Measurements from ENCODE around the gene COG7. TPM values are rescaled to one million over a fixed set of nuclear protein-coding genes. Genes with fewer than 3 reads are reported as not detected.
"Not testable (repeated sequence)": the region's sequence is repeated elsewhere in the genome, so short reads cannot be mapped to it uniquely, and the experiment has no call there.

COG7 gene
- total RNA-seq, 1 experiment from 2014 or later = 12.5 TPM

DNA sequence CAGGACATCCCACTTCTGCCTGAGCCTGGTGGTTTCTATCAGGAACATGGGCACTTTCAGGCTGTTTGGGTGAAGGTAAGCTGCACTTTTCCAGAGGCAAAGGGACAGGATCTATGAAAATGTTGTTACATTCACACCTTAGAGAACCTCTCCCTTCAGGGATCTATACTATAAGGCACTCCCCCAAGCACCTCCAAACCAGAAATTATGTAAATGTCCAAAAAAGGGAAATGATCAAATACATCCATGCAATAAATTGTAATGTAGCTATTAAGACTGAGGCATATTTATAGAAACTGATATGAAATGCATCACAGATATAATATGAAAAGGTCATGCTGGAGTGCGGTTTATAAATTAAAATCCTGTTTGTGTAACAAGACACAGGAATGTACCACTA lies 23.3 kb upstream of the COG7 start:
- DNase-seq (ENCODE audit: low read depth) = no peak

DNA sequence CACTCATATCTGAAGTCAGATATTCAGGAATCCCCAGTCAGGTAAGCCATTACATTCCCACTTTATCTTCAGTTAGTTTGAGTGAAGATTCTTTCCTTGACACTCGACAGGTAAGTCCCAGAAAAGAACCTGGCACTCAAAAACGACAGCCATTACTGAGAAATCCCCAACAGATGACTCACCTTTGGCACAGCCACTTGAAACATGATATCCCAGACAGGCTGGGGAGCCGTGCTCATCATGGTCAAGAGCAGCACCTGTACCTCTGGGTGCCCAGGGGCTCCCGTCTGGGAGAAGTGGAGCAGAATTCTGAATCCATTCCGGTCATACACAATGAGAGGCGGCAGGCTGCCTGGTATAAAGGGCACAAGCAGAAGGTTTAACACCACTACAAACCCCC lies 16.8 kb upstream of the COG7 start:
- DNase-seq (ENCODE audit: low read depth) = no peak

DNA sequence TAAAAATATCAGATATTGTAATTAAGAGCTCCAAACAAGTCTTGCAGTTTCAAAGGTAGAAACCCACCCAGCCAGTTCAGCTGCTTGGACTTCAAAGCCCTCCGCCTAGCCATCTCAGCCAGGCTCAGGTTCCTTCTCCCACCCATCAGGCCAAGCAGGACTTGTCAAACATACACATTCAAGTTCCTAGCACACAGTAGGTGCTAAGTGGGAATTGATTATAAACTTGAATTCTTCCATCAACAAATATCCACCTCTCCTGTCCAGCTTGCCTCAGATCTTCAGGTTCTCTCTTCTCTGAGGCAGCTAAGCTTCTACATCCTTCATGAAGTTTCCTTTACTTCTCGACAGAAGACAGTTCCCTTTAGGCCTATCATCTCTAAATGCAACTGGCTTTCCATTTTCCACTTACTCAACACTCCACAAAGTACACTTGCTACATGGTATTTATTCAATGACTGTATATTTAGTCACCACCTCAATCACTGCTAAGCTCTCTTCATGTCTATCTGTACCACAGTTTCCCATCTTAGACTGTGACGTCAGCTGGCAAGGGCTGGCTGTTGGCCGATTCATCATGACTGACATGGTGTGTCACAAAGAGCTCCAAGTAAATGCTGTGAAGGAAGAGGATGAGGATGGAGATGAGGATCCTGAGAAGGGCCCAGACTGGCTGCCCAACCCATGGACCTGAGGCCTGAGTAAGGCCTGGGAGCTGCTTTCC lies 13.3 kb upstream of the COG7 start:
- peak; percentile 96 for DNase-seq (ENCODE audit: low read depth)

DNA sequence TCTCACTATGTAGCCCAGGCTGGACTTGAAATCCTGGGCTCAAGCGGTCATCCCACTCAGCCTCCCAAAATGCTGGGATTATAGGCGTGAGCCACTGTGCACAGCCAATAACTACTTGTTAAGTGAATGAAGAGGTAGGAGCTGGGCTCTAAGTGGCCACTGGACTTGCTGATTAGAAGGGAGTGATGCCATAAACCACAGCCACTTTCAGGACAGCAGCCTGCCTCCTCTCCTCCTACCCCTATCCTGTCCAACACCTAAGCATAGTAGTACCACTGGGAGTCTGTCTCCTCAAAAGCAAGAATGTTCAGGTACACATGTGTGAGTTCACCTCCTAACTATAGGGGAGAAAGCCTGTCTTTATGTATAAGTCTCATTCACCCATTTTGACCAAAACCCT lies 12.2 kb upstream of the COG7 start:
- DNase-seq (ENCODE audit: low read depth) = no peak

DNA sequence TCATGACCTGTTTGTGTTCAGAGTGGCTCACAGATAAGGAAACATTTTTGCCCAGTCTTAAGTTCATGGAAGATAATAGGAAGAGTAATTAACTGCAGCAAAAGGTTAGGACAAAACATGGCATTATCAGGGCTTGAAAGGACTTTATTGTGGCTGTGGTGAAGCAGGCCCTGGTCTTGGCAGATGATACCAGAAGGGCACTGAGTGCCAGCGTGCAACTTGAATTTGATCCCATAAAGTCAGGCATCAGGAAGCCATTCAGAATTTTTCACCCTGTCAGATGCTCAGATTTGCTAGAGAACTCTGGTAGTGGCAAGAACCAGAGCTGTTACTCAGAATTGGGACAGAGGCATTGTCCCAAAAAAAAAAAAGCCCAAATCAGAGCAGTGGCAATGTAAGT lies 11.2 kb upstream of the COG7 start:
- no peak for DNase-seq (ENCODE audit: low read depth)

DNA sequence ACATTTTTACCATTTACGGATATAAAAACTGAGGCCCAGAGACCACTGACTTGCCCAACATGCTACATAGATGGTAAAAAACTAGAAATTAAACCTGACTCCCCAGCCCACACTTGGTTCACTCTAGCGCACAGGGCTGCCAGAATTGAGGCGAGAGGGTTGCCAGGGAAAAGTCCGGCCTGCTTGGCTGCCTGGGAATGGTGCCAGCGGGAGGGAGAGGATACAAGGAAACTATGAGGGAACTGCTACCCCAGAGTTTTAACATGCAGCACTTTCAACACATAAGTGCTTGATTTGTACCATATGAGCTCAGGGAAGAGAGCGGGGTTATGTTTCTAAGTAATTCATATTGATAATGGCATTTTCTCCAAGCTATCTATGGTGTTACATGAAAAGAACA lies 10.0 kb upstream of the COG7 start:
- not testable (repeated sequence) for DNase-seq (ENCODE audit: low read depth)

DNA sequence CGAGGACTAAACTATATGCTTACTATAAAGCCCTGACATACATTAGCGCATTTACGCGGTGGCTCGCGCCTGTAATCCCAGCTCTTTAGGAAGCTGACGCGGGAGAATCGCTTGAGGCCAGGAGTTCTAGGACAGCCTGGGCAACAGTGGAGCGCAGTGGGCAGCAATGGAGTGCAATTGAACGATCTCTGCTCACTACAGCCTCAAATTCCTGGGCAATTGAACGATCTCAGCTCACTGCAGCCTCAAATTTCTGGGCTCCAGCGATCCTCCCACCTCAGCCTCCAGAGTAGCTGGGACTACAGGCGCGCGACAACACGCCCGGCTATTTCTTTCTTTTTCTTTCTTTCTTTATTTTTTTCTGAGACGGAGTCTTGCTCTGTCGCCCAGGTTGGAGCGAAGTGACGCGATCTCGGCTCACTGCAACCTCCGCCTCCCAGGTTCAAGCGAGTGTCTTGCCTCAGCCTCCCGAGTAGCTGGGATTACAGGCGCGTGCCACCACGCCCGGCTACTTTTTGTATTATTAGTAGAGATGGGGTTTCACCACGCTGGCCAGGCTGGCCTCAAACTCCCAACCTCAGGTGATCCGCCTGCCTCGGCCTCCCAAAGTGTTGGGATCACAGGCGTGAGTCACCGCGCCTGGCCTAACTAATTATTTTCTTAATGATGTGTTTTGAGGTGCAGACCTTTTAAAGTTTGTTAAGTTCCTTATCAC lies 506 bp upstream of the COG7 start:
- DNase-seq (ENCODE audit: low read depth) = no peak

DNA sequence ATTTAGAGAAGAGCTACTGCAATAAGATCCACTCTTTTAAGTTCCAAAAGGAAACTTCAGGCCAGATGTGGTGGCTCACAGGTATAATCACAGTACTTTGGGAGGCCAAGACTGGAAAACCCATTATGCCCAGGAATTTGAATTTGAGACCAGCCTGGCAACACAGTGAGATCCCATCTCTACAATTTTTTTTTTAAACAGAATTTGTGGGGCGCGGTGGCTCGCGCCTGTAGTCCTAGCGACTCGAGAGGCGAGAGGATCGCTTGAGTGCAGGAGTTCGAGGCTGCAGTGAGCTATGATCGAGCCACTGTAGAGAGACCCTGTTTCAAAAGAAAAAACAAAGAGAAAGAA lies 793 bp downstream of the COG7 start:
- DNase-seq (ENCODE audit: low read depth) = peak; percentile 6

DNA sequence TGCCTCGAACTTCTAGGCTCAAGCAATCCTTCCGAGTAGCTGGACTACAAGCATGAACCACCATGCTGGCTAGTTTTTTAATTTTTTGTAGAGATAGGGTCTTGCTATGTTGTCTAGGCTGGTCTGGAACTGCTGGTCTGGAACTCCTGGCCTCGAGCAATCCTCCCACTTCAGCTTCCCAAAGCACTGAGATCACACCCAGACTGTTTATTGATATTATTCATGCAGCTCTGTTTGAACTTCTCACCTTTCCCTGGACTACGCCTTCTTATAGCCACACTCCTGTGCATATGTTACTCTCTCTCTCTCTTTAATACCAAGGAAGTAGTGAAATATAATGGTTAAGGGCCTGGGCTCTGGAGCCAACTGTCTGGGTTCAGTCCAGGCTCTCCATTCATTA lies 4.6 kb downstream of the COG7 start:
- no peak for DNase-seq (ENCODE audit: low read depth)

DNA sequence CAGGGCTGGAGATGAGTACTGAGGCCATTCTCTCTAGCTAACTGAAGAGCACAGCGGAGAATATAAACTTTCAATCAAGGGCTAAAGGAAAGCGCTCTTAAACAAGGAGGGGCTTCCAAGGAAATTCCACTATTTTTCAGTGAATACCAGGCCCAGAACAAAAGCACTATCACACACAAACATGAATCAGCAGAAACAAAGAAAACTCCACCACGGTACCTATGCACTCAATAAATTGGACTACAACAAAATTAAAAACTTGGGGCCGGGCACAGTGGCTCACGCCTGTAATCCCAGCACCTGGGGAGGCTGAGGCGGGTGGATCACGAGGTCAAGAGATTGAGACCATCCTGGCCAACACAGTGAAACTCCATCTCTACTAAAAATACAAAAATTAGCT lies 15.4 kb downstream of the COG7 start:
- DNase-seq (ENCODE audit: low read depth) = not testable (repeated sequence)

DNA sequence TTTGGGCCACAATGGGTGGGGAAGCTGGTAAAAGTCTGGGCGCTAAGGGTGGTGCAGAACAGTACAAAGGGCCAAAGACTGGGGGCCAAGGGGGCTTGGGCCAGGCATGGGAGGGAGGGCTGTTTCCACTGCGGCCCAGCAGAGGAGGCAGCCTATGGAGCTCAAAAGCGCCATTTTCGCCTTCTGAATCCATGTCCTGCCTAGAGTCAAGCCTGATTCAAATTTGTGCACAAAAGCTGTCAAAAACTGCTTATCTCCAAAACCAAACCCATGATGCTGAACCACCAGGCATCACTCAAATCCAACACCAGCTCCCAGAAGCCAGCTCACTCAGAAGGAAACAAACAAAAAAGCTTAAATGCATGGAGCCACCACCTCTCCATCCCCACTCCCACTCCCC lies 16.0 kb downstream of the COG7 start:
- no peak for DNase-seq (ENCODE audit: low read depth)

DNA sequence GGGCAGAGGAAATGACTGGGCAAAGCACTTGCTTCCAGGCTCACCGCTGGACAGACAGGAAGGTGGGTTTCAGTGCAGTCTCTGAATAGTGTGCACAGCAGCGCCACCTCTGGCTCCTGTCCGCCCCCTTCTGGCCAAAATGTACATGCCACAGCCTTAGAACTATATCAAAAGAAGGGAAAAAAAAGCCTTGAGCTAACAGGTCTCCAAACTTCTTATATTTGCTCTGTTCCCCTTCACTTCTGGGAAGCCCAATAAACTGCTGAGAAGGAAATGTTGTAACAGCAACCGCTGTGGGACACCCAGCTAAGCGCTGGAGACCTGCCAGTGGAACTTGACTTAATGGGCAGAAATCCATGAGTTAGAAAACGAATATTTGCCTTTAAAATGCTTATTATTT lies 17.5 kb downstream of the COG7 start:
- DNase-seq (ENCODE audit: low read depth) = peak; percentile 31

DNA sequence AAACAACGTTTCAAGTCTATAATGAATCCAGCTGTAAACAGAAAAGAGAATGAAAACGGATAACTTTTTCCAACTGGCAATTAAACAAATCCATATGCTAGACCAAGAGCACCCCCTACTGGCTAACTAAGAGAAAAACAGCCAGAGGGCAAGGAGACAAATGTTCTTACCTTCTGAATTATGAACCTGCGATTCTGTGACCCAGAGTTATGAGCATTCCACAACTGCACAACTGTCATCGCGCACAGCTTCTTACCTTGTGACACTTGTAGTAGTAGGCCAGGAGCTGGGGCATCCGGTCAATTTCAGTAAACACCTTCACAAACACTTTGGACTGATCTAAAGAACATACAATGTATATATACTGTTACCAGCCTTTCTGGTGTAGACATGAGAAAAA lies 18.6 kb downstream of the COG7 start:
- peak; percentile 65 for DNase-seq (ENCODE audit: low read depth)

DNA sequence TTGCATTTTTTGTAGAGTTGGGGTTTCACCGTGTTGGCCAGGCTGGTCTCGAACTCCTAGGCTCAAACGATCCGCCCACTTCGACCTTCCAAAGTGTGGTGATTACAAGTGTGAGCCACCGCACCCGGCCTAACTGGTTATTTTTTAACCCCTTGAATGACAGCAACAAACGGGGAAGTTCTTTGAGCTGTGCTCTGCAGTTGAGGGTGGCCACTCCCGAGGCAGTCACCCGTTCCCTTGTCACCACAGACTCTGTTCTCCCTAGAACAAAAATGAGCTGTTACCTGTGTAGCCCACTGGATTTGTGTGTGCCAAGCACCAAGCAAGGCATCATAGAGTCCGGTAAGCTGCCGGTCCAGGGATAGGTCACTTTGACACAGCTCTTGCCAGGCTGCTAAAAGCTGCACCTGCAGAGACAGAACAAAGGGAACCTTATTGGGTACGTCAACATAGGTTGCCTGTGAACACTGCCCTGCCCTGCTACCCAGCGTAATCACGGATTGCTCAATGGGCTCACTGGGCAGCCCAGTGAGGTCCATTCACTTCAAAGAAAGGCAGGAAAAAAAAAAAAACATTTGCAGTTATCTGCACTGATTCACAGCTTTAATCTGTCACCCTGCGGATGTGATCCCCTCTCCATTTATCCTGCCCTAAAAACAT lies 19.6 kb downstream of the COG7 start:
- no peak for DNase-seq (ENCODE audit: low read depth)

DNA sequence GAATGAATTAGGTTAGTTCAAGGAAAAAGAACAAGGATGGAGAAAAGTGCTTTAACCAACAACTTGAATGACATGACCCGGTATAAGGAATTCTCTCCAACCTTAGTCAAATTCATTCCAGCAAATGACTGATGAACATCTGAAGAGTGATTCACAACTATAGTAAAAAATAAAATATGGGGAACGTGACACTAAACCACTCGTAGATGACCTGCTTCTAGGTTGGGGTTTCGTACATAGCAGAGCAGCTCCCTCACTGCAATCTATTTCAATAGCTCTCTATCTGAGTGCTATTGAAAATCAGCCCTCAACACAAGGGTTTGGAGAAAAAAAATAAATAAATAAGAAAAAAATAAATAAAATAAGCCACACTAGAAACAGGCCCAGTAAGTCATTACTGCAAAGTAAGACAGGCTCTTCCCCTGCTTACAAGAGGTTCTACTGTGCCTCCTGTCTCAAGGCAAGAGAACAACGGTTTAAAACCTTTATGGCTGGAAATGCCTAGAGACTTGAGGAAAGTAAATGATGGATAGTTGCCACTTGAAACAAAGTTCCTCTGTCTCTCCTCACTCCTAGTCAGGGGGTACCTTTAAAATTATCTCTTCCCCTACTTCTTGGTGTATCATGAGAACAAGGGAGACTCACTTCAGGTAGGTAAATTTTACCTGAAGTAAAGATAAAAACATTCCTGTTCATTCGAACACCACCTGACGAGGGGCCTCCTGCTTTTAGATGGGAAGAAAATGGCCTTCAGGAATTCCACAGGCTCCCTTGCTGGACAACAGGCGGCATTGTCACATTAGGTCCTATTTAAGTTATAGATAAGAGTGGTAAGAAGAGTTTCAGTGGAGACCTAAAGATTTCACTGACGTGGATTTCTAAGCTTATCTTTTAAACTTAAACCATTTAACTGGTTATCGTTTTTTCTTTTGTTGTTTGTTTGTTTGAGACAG lies 20.5 kb downstream of the COG7 start:
- DNase-seq (ENCODE audit: low read depth) = no peak

DNA sequence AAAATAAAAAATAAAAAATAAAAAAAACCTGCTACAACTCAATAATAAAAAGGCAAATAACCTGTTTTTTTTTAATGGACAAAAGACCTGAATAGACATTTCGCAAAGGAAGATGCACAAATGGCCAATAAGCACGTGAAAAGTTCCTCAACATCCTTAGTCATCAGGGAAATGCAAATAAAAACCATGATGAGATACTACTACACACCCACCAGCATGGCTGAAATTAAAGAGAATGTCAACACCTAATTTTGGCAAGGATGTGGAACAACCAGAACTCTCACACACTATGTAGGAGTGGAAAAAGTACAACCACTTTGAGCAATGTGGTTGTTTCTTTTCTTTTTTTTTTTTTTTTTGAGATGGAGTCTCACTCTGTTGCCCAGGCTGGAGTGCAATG lies 24.6 kb downstream of the COG7 start:
- no peak for DNase-seq (ENCODE audit: low read depth)

DNA sequence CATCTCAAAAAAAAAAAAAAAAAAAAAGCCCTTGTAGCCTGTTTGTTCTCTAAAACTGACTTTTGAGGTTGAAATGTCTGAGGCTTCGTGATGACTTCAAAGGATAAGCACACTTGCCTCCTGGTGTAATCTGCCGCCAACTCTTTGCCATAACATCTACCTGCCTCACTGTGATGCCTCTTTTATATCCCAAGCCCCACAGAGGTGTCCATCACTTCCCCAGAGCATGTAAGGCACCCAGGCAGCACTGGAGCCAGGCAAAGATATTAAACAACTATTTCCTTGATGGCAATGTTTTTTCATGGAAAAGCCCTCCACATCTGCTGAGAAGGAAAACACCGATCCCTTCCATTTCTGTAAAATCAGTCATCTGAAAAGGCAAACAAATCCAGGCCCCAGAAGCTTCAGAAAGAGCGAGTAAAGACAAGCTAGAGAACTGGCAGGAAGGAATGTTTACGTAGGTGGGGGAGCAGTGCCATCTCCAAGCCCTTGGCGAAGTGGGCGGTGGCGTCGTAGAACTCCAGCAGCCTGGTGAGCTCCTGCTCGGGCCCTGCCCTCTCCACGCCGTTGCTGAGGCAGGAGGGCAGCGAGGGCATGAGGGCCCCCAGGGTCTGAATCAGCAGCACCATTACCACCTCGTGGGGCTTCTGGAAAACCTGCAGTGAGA lies 28.6 kb downstream of the COG7 start:
- DNase-seq (ENCODE audit: low read depth) = no peak

DNA sequence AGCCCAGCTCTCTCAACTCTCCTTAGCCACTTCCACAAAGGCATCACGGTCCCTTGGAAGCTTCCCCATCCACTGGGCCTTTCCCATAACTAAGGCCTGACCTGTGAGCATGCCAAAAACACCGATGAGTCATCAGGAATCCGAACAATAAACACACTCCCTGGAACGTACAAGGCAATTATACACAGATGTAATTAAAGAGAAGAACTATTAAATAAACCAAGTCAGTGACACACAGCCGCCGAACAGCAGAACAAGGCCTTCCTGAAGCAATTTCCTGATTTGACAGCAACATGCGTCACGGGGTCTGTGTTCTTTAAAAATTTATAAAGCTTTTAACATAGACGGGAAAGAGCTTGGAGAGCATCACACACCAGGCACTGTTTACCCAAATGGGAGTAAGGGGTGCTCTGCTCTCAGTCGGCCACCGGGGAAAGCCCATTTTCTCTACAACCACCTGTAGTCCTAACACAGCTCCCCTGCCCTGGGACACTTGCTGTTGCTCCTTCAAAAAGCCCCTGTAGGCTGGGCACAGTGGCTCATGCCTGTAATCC lies 29.4 kb downstream of the COG7 start:
- peak; percentile 90 for DNase-seq (ENCODE audit: low read depth)

DNA sequence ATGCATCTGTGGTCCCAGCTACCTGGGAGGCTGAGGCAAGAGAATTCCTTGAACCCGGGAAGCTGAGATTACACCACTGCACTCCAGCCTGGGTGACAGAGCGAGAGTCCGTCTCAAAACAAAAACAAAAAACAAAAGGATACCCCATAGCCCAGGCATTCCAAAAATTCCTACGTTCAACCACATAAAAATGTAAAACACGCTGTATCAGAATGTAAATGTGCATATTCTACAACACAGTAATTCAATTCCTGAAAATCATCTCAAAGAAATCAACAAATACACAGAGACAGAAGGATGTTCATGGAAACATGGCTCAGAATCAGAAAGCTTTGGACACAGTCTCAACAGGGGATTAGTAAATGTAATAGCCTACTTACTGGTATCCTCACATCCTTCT lies 33.0 kb downstream of the COG7 start:
- peak; percentile 45 for DNase-seq (ENCODE audit: low read depth)

DNA sequence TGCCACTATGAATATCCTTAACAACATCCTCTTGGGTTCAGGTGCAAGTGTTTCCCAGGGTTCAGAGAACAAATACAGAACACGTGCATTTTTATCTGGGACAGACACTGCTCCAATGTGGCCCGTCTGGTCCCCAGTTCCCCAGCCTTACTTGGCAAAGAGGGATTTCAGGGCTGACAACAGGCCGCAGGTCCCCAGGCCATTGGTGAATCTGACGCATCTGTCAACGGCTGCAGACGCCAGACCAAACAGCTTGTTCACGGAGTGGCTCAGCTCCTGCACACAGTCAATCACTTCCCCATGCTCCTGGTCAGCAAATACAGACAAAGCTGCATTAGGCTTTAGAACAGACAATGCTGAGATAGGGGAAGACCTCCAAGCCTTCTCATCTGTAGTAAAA lies 36.2 kb downstream of the COG7 start:
- no peak for DNase-seq (ENCODE audit: low read depth)

DNA sequence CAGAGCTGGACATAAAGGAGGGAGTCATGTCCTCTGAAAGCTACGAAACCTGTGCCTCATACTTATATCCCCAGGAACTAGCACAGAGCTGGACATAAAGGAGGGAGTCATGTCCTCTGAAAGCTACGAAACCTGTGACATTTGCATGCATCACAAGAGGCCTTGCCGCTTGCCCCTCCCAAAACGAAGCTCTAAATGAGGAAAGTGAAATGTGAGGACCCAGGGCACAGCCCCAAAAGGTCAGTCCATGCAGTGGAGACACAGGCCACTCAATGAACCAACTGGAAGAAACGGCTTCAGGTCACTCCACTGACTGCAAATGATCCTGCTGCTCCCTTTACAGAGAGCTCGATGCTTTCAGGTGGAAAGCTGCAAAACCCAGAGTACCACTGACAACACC lies 38.3 kb downstream of the COG7 start:
- no peak for DNase-seq (ENCODE audit: low read depth)

Measured in LHCN-M2 (cell line).